ENCODE measurements around the gene PLCB2. TPM values are rescaled to one million over a fixed set of nuclear protein-coding genes. Genes with fewer than 3 reads are reported as not detected.

The PLCB2 gene
- total and polyA plus RNA-seq, 9 of the 15 experiments (the other 6 are each of a cell fraction or from before 2014, with no cell fraction given), result 0.37 to 12.3 (median 8.0) TPM

GRCh38 chr15:40279437-40280141, 28.1 kb downstream of the PLCB2 start (continued):
- TF ChIP-seq REST (IDR thresholded peaks at IDR 0.05; ENCODE audit: borderline replicate concordance) (peak; percentile 91), REST (CRISPR knock-in tag; IDR thresholded peaks at IDR 0.05; ENCODE audit: low read depth) (no peak), KAT7 (CRISPR knock-in tag; IDR thresholded peaks at IDR 0.05; ENCODE audit: borderline replicate concordance) (no peak), ZC3H8 (IDR thresholded peaks at IDR 0.05) (no peak), ZNF695 (CRISPR knock-in tag; IDR thresholded peaks at IDR 0.05) (no peak), DEAF1 (CRISPR knock-in tag; IDR thresholded peaks at IDR 0.05) (peak; percentile 77), CREBBP (IDR thresholded peaks at IDR 0.05; ENCODE audit: low read depth, low read length) (no peak), CEBPZ (IDR thresholded peaks at IDR 0.05; ENCODE audit: borderline replicate concordance, low read depth, low read length) (no peak), KLF16 (IDR thresholded peaks at IDR 0.05) (0 out of 2 replicates have a peak, but pooled peaks have one; percentile 11), ARNT (IDR thresholded peaks at IDR 0.05) (no peak), RB1 (IDR thresholded peaks at IDR 0.05; ENCODE audit: low read depth) (peak; percentile 72)
